Activated CD4-positive, alpha-beta memory T cell treated with anti-CD3 and anti-CD28 coated beads, Interleukin-2, amount 10 ng/mL, durations not matched to agents 7 days and 5 days (primary cell): ENCODE data around the gene CPSF4. TPM values are rescaled to one million over a fixed set of nuclear protein-coding genes. Genes with fewer than 3 reads are reported as not detected.

Experiments used
- CTCF ChIA-PET: fragments of 350-600 bp; sonication (Branson Sonifier 250); formaldehyde crosslinking; loops from one replicate; lab custom pipeline; 2021; ENCODE audit warnings: antibody characterized with exemption, inconsistent platforms; lab: Charles Lee
- POLR2A ChIA-PET: fragments of 350-600 bp; sonication (Branson Sonifier 250); formaldehyde crosslinking; loops from one replicate; lab custom pipeline; 2021; ENCODE audit warnings: antibody characterized with exemption; lab: Charles Lee
- DNase-seq: peaks from one replicate; pipeline ENCODE4 v3.0.0-alpha.2; 2020
- H3K27ac Mint-ChIP-seq: one replicate; pipeline ENCODE4 v1.8.0; 2021; ENCODE audit warnings: mild to moderate bottlenecking, mixed read lengths
- H3K27me3 Mint-ChIP-seq: one replicate; pipeline ENCODE4 v1.8.0; 2021; ENCODE audit warnings: mixed read lengths
- H3K36me3 Mint-ChIP-seq: one replicate; pipeline ENCODE4 v1.8.0; 2021; ENCODE audit warnings: low read depth, mixed read lengths
- H3K4me1 Mint-ChIP-seq: one replicate; pipeline ENCODE4 v1.8.0; 2021; ENCODE audit warnings: mixed read lengths
- H3K4me3 Mint-ChIP-seq: one replicate; pipeline ENCODE4 v1.8.0; 2021; ENCODE audit warnings: mild to moderate bottlenecking, mixed read lengths
- H3K9me3 Mint-ChIP-seq: one replicate; pipeline ENCODE4 v1.8.0; 2021; ENCODE audit warnings: mixed read lengths
- total RNA-seq, 2 experiments: library from RNA; stranded (reverse); gene quantifications; one replicate each; pipeline ENCODE4 v1.2.3, GENCODE V29; 2021

Gene CPSF4
- total RNA-seq, 2 experiments from 2014 or later, result 64.1 to 66.2 TPM

DNA sequence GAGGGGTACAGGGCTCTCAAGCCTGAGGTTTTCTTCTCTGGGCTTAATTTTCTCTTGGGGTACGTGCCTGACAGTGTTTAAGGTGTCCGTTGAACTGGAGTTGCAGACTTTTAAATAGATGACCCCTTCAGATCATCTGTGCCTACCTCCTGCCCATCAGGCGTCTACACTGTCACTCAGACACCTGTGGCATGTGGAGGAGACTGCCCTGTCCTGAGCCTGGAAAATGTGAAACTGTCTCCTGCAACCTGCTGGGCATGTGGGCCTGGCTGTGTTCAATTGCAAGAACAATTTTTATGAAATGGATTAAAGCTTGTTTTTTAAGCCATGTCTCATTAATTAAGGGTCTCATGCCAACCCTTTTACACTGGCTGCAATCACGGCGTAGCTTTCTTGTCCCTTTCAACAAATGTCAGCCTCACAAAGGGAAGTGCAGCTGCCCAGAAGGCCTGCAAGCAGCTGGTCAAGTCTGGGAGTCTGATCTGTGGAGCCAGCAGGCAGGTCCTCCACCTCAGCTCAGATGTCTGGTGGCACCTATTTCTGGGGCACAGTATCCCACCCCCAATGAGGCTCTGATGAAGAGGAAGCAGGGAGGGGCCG, 18.4 kb downstream of the CPSF4 start:
- H3K27me3 Mint-ChIP-seq, result no peaks in the 10 kb centered on the region
- no peaks in the 10 kb centered on the region for H3K9me3 Mint-ChIP-seq
- peaks cover 12% of the 10 kb centered on the region for H3K4me1 Mint-ChIP-seq
- peaks cover 64% of the 10 kb centered on the region for H3K36me3 Mint-ChIP-seq
- DNase-seq, result no peak
- ChIA-PET CTCF (no interaction called here), POLR2A (interaction anchor here (1.0 to 2.2 kb wide), 3 partner anchors 18 to 102 kb away, joined by 3 to 7 read pairs (median 3); partner anchors contain the start of genes CPSF4, PTCD1 and ZNF655)
- H3K27ac Mint-ChIP-seq, result no peak overlapping the region
- no peak overlapping the region for H3K4me3 Mint-ChIP-seq

DNA sequence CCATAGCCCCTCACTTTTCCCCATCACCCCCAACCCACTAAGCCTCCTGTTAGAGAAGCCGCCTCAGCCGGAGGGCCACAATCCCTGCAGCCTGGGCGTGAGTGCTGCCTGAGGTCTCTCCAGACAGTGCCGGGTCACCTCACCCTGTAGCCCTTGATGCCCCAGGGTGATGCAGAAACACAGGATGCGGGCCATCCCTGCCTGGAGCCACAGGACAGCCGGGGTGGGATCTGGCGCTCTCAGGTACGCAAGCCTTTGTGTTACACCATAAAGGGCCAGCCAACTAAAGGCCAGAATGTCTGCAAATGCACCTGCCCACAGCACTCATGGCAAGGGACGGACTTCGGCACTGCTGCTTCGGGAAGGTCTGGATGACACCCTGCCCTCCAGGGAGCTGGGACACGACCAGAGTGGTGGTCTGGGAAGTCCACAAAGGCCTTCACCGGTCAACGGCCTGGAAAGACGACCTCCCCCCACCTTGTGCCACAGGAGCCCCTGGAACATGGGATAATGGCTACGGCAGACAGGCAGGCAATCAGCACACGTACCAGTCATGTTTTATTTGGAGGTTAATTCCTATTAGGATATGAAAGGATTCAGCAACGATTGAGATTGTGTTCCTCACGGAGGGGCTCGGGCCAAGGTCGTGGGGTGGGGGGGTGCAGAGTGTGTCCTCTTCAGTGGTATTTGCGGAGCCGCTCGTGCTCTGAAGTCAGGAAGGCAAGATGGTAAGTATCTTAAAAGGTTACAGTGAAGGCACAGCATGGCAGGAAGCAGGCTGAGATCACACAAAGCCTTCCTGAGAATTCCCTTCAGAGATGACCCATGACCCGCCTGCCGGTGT, 19.1 kb downstream of the CPSF4 start:
- ChIA-PET POLR2A (interaction anchor here (1.2 kb wide), 1 partner anchor 101 kb away, joined by 3 read pairs; the partner anchor contains the start of gene ZNF655), CTCF (no interaction called here)
- Mint-ChIP-seq H3K4me1 (peaks cover 15% of the 10 kb centered on the region), H3K27me3 (no peaks in the 10 kb centered on the region), H3K36me3 (peaks cover 63% of the 10 kb centered on the region), H3K4me3 (no peak overlapping the region), H3K27ac (no peak overlapping the region), H3K9me3 (no peaks in the 10 kb centered on the region)
- DNase-seq, result no peak

DNA sequence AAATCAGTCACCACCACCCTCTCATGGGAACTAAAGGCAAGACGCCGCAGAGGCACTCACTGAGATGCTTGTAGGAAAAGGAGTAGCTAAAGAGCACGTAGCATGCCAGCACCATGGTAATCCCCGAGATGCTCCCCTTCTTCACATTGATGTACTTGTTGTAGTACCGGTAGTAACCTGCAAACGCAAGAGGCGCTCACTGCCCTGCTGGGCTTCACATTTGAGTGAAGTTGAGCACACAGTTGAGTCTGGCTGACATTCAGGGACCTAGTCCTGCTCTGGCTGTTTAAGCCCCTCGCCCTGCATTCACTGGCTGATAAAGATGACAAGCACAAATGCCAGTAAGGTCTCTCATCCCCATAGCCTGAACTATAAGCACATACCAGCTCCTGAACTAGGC, 20.3 kb downstream of the CPSF4 start:
- POLR2A ChIA-PET, result interaction anchor here (1.4 to 2.0 kb wide), 2 partner anchors 21 to 41 kb away, joined by 4 to 6 read pairs; no protein-coding TSS in a partner anchor
- Mint-ChIP-seq H3K4me3 (no peak overlapping the region), H3K27me3 (no peaks in the 10 kb centered on the region), H3K27ac (no peak overlapping the region), H3K9me3 (no peaks in the 10 kb centered on the region), H3K4me1 (peaks cover 21% of the 10 kb centered on the region), H3K36me3 (peaks cover 61% of the 10 kb centered on the region)
- peak; percentile 47 for DNase-seq
- CTCF ChIA-PET, result no interaction called here

DNA sequence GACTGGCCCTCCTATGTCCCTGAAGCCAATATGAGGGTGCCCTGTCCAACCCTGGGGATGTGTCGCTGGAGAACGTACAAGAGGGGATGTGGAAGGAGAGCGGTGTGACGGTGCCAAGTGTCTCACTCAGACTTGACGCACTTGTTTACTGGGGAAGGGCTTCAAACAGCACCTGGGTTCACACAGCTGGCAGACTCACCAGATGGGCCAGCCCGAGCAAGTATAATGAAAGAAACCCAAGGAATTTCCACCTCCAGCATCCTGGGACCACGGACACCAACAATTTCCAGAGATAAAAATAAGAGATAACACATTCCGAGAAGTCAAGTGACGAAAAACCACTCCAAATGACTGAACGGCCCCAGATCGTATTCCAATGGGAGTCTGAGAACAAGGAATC, 21.9 kb downstream of the CPSF4 start:
- Mint-ChIP-seq H3K27ac (no peak overlapping the region), H3K4me1 (peaks cover 32% of the 10 kb centered on the region), H3K36me3 (peaks cover 55% of the 10 kb centered on the region), H3K4me3 (no peak overlapping the region), H3K9me3 (no peaks in the 10 kb centered on the region), H3K27me3 (no peaks in the 10 kb centered on the region)
- POLR2A ChIA-PET, result interaction anchor here (0.6 to 2.0 kb wide), 4 partner anchors 11 to 39 kb away, joined by 3 to 6 read pairs (median 4); no protein-coding TSS in a partner anchor
- no peak for DNase-seq
- CTCF ChIA-PET, result interaction anchor here (0.9 kb wide), 1 partner anchor 29 kb away, joined by 3 read pairs; no protein-coding TSS in a partner anchor

DNA sequence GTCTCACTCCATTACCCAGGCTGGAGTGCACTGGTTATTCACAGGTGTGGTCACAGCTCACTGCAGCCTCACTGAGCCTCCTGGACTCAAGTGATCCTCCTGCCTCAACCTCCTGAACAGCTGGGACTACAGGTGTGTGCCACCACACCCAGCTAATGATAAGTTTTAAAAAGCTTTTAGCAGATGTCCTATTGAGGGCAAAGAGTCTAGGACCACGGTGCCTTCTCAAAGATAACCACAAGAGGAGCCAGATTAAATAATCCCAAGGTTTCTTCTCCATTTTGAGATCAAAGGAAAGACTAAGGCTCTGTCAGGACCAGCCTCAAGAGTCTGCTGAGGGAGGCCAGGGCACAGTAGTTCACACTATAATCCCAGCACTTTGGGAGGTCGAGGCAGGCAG, 22.5 kb downstream of the CPSF4 start:
- H3K36me3 Mint-ChIP-seq, result peaks cover 57% of the 10 kb centered on the region
- ChIA-PET POLR2A (interaction anchor here (0.6 to 2.0 kb wide), 3 partner anchors 12 to 24 kb away, joined by 3 to 6 read pairs (median 3); no protein-coding TSS in a partner anchor), CTCF (no interaction called here)
- no peaks in the 10 kb centered on the region for H3K27me3 Mint-ChIP-seq
- no peak for DNase-seq
- no peak overlapping the region for H3K4me3 Mint-ChIP-seq
- H3K27ac Mint-ChIP-seq, result no peak overlapping the region
- no peaks in the 10 kb centered on the region for H3K9me3 Mint-ChIP-seq
- H3K4me1 Mint-ChIP-seq, result peaks cover 35% of the 10 kb centered on the region

DNA sequence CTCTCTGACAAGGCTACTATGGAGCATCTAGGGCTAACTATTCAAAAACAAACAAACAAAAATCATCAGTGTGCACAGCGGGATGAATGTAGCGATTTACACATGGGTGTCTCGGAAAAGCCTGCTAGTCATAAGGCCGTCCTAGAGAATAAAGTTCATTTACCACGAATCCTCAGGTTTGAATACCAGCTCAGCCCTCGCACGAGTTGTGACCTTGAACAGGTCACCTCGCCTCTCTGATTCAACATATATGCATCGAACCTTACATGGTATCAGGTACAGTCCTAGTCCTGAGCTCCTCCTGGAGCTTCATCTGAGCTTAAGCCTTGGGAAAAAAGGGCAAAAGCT, 26.7 kb downstream of the CPSF4 start:
- Mint-ChIP-seq H3K27ac (peak overlapping the region; percentile 73), H3K4me1 (peaks cover 30% of the 10 kb centered on the region)

DNA sequence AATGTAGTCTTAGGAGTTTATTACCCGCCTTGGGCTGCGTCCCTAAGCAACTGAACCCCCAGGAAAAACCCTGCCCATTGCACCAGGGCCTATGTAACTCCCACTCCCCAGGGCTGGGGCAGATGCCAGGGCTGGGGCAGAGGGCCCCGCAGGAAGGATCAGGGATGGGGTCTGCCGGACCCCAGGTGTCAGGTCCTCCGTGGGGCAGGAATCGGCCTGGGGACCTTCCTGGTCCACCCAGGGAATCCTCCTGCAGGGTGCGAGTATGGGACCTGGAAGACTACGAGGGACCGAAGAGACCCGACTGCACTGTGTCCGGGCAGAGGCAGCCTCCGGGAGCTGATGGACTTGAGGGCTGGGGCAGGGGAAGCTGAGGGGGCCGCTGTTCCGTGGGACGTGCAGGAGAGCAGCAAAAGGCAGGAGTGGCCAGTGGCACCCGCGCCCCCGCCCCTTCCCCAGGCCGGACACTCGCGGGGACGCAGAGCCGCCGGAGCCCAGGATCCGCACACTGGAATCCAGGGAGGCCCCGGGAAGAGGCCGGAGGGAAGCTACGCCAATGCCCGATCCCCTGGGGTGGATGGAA, 29.7 kb downstream of the CPSF4 start:
- H3K4me3 Mint-ChIP-seq, result no peak overlapping the region
- CTCF ChIA-PET, result no interaction called here
- POLR2A ChIA-PET, result interaction anchor here (1.0 kb wide), 1 partner anchor 37 kb away, joined by 5 read pairs; no protein-coding TSS in a partner anchor
- peaks cover 20% of the 10 kb centered on the region for H3K36me3 Mint-ChIP-seq
- H3K4me1 Mint-ChIP-seq, result peaks cover 33% of the 10 kb centered on the region
- H3K27ac Mint-ChIP-seq, result no peak overlapping the region
- no peaks in the 10 kb centered on the region for H3K9me3 Mint-ChIP-seq
- DNase-seq, result no peak
- peaks cover 4% of the 10 kb centered on the region for H3K27me3 Mint-ChIP-seq

More for the DNA sequence above, 26.7 kb downstream of the CPSF4 start:
- no peaks in the 10 kb centered on the region for H3K27me3 Mint-ChIP-seq
- H3K9me3 Mint-ChIP-seq, result no peaks in the 10 kb centered on the region
- ChIA-PET POLR2A (interaction anchor here (0.9 to 3.7 kb wide), 14 partner anchors 9 to 159 kb away, joined by 3 to 21 read pairs (median 4); partner anchors contain the start of genes BUD31, ZKSCAN5, ZNF394 and ZNF655), CTCF (interaction anchor here (1.0 kb wide), 1 partner anchor 57 kb away, joined by 3 read pairs; the partner anchor contains the start of gene PDAP1)
- DNase-seq, result no peak
- H3K36me3 Mint-ChIP-seq, result peaks cover 26% of the 10 kb centered on the region
- peak overlapping the region; percentile 86 for H3K4me3 Mint-ChIP-seq

DNA sequence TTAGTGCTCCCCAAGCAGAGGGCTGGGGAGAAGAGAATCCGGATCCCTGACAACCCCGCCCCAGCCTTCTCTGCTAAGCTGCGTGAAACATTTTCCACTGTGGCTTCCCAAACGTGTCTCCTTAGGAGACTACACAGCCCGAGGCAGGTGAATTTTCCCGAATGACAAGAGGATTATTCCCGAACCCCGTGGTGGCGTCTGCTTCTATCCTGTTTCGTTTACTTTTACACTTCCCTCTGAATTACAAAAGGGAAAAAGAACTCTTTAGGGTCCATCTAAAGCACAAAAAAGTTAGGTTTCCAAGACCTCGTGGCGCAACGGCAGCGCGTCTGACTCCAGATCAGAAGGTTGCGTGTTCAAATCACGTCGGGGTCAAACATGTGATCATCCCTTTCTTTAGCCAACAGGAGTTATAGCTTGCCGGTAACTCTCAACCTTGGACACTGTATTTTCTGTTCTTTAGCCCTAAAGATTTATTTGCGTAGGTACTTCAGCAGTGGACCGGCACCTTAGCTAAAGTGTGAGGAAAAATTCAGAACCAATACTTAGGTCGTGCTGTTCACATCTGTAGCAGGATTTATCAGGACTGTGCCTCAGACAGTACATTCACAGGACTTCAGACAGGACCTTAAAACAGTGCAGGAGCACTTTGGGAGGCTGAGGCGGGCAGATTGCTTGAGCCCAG, 30.8 kb downstream of the CPSF4 start:
- H3K9me3 Mint-ChIP-seq, result no peaks in the 10 kb centered on the region
- H3K27me3 Mint-ChIP-seq, result peaks cover 4% of the 10 kb centered on the region
- no peak overlapping the region for H3K27ac Mint-ChIP-seq
- no peak for DNase-seq
- H3K4me1 Mint-ChIP-seq, result peaks cover 35% of the 10 kb centered on the region
- CTCF ChIA-PET, result no interaction called here
- POLR2A ChIA-PET, result interaction anchor here (1.0 to 1.3 kb wide), 3 partner anchors 30 to 37 kb away, joined by 3 to 5 read pairs (median 4); partner anchors contain the start of gene ZNF394
- no peak overlapping the region for H3K4me3 Mint-ChIP-seq
- H3K36me3 Mint-ChIP-seq, result peaks cover 15% of the 10 kb centered on the region

DNA sequence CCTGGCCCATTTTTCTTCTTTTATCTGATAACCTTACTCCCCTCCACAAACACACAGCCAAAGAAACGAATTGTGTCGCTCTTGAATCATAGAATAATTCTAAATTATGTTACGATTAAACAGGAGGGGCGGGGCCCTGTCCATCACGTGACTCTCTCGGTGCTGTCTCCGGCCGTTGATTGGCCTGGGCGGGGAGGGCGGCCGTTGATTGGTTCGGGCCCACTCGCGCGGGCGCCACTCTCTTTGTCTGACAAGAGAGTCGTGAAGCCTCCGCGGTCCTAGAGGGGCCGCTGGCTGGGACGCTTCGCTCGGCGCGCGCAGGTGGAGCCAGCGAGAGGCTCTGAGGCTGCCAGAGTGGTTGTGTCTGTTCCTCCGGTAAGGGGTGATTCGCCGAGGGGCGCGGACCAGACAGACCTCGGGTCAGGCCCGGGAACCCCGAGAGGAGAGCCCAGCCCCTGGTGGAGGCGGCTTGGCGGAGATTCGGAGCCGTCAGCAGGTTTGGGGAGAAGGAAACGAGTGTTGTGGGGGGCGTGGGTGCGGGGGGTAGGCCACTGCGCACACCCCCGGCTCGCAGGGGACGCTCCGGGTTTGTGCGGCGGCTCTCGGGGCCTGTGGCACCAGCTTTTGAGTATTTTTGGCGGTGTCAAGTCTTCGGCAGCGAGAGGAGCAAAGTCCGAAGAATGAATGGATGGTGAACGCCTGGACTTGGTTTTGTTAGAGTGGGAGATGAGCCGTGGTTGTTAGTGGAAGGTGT, 34.0 kb downstream of the CPSF4 start, which contains the start of gene ZNF789:
Gene ZNF789 (plus strand): TSS at position 330 of the 754 bp plus-strand sequence. CDS start 3,567 bp downstream, outside the sequence.
- CTCF ChIA-PET, result interaction anchor here (0.9 kb wide), 1 partner anchor 26 kb away, joined by 5 read pairs; no protein-coding TSS in a partner anchor
- Mint-ChIP-seq H3K27me3 (peaks cover 4% of the 10 kb centered on the region), H3K4me1 (peaks cover 39% of the 10 kb centered on the region), H3K36me3 (peaks cover 19% of the 10 kb centered on the region), H3K9me3 (no peaks in the 10 kb centered on the region), H3K27ac (peak within 1 kb of the TSS; percentile 88), H3K4me3 (peak within 1 kb of the TSS; percentile 93)
- POLR2A ChIA-PET, result interaction anchor here (0.7 to 3.9 kb wide), 16 partner anchors 8 to 143 kb away, joined by 3 to 23 read pairs (median 4); partner anchors contain the start of genes ATP5MF, CPSF4, FAM200A and PTCD1
- DNase-seq, result peak; percentile 99

DNA sequence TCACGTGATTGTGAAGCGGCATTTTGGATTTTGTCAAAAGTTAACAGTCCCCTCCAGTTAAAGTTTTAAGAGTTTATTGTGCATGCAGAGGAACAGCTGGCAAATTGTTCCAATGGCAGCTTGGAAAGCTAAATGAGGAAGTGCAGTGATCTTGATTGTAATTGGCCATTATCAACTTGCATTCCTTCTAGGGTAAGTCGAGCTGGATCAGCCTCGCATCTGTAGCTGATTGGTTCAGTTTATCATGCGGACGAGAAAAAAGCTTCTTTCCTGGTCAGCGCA, 34.5 kb downstream of the CPSF4 start:
- ChIA-PET POLR2A (interaction anchor here (0.7 to 3.9 kb wide), 14 partner anchors 8 to 143 kb away, joined by 3 to 23 read pairs (median 4); partner anchors contain the start of genes ATP5MF, CPSF4, FAM200A and PTCD1), CTCF (interaction anchor here (0.9 kb wide), 1 partner anchor 25 kb away, joined by 5 read pairs; no protein-coding TSS in a partner anchor)
- peak; percentile 29 for DNase-seq
- Mint-ChIP-seq H3K4me1 (peaks cover 44% of the 10 kb centered on the region), H3K9me3 (no peaks in the 10 kb centered on the region), H3K27ac (peak overlapping the region; percentile 88), H3K27me3 (peaks cover 4% of the 10 kb centered on the region), H3K4me3 (peak overlapping the region; percentile 93), H3K36me3 (peaks cover 24% of the 10 kb centered on the region)

DNA sequence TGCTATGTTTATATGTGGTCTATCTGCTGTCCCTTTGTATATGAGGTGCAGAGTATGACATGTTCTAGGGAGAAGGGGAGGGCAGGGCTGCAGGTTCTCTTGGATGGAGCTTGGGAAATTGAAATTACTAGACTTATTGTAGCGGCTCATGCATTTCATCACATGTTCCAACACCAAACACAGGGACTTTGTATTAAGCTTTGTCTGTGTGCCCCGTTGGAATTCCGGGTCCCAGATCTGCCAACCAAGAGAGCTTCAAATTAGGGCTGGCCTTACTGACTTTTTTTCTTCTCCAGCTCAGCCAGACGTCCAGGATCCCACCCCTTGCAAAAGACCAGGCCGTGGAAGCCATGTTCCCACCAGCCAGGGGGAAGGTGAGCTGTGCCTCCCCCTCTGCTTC, 37.4 kb downstream of the CPSF4 start:
- peaks cover 50% of the 10 kb centered on the region for H3K36me3 Mint-ChIP-seq
- ChIA-PET POLR2A (interaction anchor here (0.6 to 3.9 kb wide), 6 partner anchors 10 to 24 kb away, joined by 3 to 21 read pairs (median 4); partner anchors contain the start of genes ATP5MF and ZNF394), CTCF (no interaction called here)
- H3K27me3 Mint-ChIP-seq, result peaks cover 1% of the 10 kb centered on the region
- H3K9me3 Mint-ChIP-seq, result no peaks in the 10 kb centered on the region
- DNase-seq, result no peak
- H3K4me3 Mint-ChIP-seq, result no peak overlapping the region
- no peak overlapping the region for H3K27ac Mint-ChIP-seq
- peaks cover 56% of the 10 kb centered on the region for H3K4me1 Mint-ChIP-seq
